SK-N-SH (cell line): ENCODE measurements around the gene ASCL2.

Experiments used
- CTCF ChIP-seq: fragments of 200-600 bp; sonication (generic); IDR thresholded peaks from 2 replicates; pipeline ENCODE4 v1.6.1; 2017; ENCODE audit warnings: antibody characterized with exemption, mild to moderate bottlenecking, moderate library complexity
- EZH2phosphoT487 ChIP-seq: fragments of 200-600 bp; sonication (generic); IDR thresholded peaks from 2 replicates; pipeline ENCODE4 v1.6.1; 2017; ENCODE audit warnings: low read depth, mixed run types, mild to moderate bottlenecking, antibody characterized with exemption, moderate library complexity, borderline replicate concordance
- JUND ChIP-seq: IDR thresholded peaks from 2 replicates; pipeline ENCODE4 v1.4.0; 2012
- MEF2A ChIP-seq: IDR thresholded peaks from 2 replicates; pipeline ENCODE4 v1.4.0; 2012; ENCODE audit warnings: low read depth, borderline replicate concordance
- POLR2AphosphoS5 ChIP-seq: IDR thresholded peaks from 2 replicates; pipeline ENCODE4 v1.6.1; 2012; ENCODE audit warnings: low read depth, low read length
- RCOR1 ChIP-seq: fragments of 150-350 bp; IDR thresholded peaks from 2 replicates; pipeline ENCODE4 v1.6.1; 2017; ENCODE audit warnings: antibody characterized with exemption, low read length
- SIN3A ChIP-seq: IDR thresholded peaks from 2 replicates; pipeline ENCODE4 v1.6.1; 2012; ENCODE audit warnings: low read depth, mild to moderate bottlenecking, low read length, moderate library complexity, borderline replicate concordance
- TAF1 ChIP-seq: IDR thresholded peaks from 2 replicates; pipeline ENCODE4 v1.6.1; 2012; ENCODE audit warnings: low read depth, mild to moderate bottlenecking, low read length, moderate library complexity, borderline replicate concordance
- TCF12 ChIP-seq: IDR thresholded peaks from 2 replicates; pipeline ENCODE4 v1.4.0; 2012
- YY1 ChIP-seq: IDR thresholded peaks from 2 replicates; pipeline ENCODE4 v1.4.0; 2012; ENCODE audit warnings: low read depth, mild to moderate bottlenecking

GRCh38 chr11:2234963-2235362 lies 35.4 kb downstream of the ASCL2 start:
- TF ChIP-seq SIN3A = no peak
- no peak for TF ChIP-seq CTCF
- TF ChIP-seq TAF1 = no peak
- no peak for TF ChIP-seq TCF12
- TF ChIP-seq POLR2AphosphoS5 = no peak
- no peak for TF ChIP-seq EZH2phosphoT487
- TF ChIP-seq RCOR1 = no peak
- no peak for TF ChIP-seq MEF2A
- no peak for TF ChIP-seq JUND
- no peak for TF ChIP-seq YY1
